Lower leg skin (tissue), 4 donors: Measurements from ENCODE around the gene CLEC7A. TPM values are rescaled to one million over a fixed set of nuclear protein-coding genes. Genes with fewer than 3 reads are reported as not detected.

Experiments
- DNase-seq, 2 donors: peaks; one replicate each; pipeline ENCODE4 v3.0.0-alpha.2; 2019; ENCODE audit warnings: low spot score in 2 of 2
- H3K4me3 ChIP-seq: fragments of 200-600 bp; sonication (generic); 2 replicates; pipeline ENCODE4 v1.5.1; 2017; ENCODE audit warnings: mild to moderate bottlenecking, low read depth; ENCODE audit not compliant: poor library complexity, severe bottlenecking
- POLR2A ChIP-seq, 2 donors: fragments of 450-650 bp; IDR thresholded peaks; one replicate each; pipeline ENCODE4 v1.6.1; 2016 to 2017; ENCODE audit warnings: antibody characterized with exemption in 2 of 2, mild to moderate bottlenecking in 1 of 2, moderate library complexity in 1 of 2
- WGBS, 2 donors: methylation state at CpG; one replicate each; pipeline ENCODE4 v1.1.5; 2018; 5-methylcytosine and 5-hydroxymethylcytosine counted together
- intact Hi-C: fragments of 100-400 bp; cut with DNase I; formaldehyde crosslinking; loops from one replicate; pipeline ENCODE4 v1.15.0; 2023; ENCODE audit warnings: low total_unique reads
- total RNA-seq, 4 donors: library from RNA; depleted of rRNA; stranded (reverse); fragments of >200 nt; gene quantifications; one replicate each; pipeline ENCODE4 v1.1.0, GENCODE V29; 2016
- TF ChIP-seq, protein P1 (sequence below), 3 donors: fragments of 450-650 bp; IDR thresholded peaks; one replicate each; pipeline ENCODE4 v1.5.1; 2016; ENCODE audit warnings: antibody characterized with exemption in 3 of 3, mild to moderate bottlenecking in 3 of 3, moderate library complexity in 2 of 3

CLEC7A gene
- total RNA-seq, 4 donors from 2014 or later = 4.8 to 14.1 (median 6.7) TPM

DNA sequence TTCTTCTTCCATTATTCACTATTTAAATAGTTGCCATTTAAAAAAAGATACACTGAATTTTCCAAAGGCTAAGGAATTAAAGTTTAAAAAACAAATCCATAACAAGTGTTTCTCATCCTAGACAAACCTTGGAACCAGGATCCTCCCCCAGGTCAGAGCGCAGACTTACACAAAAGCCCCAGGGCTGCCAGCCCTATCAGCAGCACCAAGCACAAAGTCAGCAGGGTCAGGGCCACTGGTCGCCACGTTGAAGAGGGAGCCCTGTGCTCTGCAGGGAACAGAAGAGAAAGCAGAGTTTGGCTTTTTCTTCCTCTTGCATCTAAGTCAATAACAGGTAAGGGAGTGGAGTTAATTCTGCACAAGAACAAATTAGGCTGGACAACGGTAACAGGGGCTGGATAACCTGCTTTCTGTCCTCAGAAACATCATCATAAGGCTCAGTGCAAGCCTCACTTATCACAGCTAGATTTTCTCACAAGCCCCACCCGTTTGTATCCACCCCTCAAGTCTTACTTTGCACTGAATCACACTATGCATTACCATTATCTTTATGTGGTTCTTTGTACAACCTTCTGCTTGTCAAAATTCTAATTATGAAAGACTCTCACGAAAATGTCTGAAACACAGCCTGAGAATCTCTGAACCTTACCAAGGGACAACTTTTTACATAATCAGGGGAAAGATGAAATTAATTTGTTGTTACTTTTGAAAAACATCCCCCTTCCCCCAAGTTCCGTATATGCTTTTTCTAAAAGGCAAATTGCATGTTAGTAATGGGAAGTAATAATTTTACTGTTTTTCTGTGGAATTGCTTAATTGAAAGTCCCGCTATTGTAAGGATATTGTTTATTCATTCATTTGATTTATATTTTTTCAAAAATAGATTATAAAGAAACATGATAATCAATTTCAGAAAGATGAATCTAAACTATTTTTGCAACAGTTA is 40.8 kb downstream of the CLEC7A start:
- no peak for TF ChIP-seq POLR2A (IDR thresholded peaks at IDR 0.05)
- TF ChIP-seq, protein P1, sequence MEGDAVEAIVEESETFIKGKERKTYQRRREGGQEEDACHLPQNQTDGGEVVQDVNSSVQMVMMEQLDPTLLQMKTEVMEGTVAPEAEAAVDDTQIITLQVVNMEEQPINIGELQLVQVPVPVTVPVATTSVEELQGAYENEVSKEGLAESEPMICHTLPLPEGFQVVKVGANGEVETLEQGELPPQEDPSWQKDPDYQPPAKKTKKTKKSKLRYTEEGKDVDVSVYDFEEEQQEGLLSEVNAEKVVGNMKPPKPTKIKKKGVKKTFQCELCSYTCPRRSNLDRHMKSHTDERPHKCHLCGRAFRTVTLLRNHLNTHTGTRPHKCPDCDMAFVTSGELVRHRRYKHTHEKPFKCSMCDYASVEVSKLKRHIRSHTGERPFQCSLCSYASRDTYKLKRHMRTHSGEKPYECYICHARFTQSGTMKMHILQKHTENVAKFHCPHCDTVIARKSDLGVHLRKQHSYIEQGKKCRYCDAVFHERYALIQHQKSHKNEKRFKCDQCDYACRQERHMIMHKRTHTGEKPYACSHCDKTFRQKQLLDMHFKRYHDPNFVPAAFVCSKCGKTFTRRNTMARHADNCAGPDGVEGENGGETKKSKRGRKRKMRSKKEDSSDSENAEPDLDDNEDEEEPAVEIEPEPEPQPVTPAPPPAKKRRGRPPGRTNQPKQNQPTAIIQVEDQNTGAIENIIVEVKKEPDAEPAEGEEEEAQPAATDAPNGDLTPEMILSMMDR (IDR thresholded peaks at IDR 0.05) = no peak
- H3K4me3 ChIP-seq = no peak overlapping the region
- intact Hi-C loops = no loop called here
- no peak for DNase-seq
- 67 to 73% methylated on average over 8 of the region's 8 CpGs for WGBS, 2 donors

DNA sequence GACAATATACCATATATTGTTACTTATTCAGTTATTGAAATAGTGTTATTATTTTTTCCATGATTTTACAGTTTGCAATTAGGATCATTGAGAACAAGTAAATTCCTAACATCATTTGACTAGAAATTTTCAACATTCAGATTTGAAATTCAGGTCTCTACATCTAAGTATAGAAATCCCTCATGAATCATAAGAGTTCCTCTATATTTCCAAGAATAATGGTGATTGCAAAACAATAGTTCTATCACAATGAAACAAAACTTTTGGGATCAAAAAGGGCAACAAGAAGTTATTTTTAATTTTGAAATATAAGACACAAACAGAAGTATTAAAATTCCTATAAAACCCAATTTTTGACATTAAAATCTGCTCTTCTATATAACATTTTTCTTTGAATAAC is 42.0 kb downstream of the CLEC7A start:
- TF ChIP-seq, protein P1 (IDR thresholded peaks at IDR 0.05) = no peak
- no peak for TF ChIP-seq POLR2A (IDR thresholded peaks at IDR 0.05)
- DNase-seq = no peak
- intact Hi-C loops = no loop called here
- no peak overlapping the region for H3K4me3 ChIP-seq

DNA sequence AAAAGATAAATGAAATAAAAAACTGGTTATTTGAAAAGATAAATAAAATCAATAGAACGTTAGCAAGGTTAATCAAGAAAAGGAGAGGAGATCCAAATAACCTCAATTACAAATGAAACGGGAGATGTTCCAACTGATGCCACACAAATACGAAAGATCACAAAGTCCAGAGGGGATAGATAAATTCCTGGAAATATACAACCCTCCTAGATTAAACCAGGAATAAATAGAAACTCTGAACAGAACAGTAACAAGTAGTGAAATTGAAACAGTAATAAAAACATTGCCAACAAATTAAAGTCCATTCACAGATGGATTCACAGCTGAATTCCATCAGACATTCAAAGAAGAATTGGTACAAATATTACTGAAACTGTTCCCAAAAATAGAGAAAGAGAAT is 43.6 kb downstream of the CLEC7A start:
- no peak for TF ChIP-seq POLR2A (IDR thresholded peaks at IDR 0.05)
- TF ChIP-seq, protein P1 (IDR thresholded peaks at IDR 0.05) = no peak
- intact Hi-C loops = no loop called here
- WGBS, 2 donors = 67 to 75% methylated on average over 3 of the region's 3 CpGs
- no peak overlapping the region for H3K4me3 ChIP-seq
- DNase-seq = no peak

DNA sequence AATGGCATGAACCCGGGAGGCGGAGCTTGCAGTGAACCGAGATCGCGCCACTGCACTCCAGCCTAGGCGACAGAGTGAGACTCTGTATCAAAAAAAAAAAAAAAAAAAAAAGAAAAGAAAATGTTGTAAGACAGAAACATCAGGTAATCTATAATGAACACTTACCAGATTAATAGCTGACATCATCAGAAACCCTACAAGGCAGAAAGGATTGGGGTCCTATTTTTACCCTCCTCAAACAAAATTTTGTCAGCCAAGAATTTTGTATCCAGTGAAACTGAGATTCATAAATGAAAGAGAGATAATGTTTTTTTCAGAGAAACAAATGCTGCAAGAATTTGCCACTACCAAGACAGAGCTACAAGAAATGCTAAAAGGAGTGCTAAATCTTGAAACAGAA is 45.3 kb downstream of the CLEC7A start:
- 82 to 97% methylated on average over 6 of the region's 6 CpGs for WGBS, 2 donors
- DNase-seq = no peak
- no peak for TF ChIP-seq POLR2A (IDR thresholded peaks at IDR 0.05)
- TF ChIP-seq, protein P1 (IDR thresholded peaks at IDR 0.05) = no peak
- no peak overlapping the region for H3K4me3 ChIP-seq
- intact Hi-C loops = no loop called here

DNA sequence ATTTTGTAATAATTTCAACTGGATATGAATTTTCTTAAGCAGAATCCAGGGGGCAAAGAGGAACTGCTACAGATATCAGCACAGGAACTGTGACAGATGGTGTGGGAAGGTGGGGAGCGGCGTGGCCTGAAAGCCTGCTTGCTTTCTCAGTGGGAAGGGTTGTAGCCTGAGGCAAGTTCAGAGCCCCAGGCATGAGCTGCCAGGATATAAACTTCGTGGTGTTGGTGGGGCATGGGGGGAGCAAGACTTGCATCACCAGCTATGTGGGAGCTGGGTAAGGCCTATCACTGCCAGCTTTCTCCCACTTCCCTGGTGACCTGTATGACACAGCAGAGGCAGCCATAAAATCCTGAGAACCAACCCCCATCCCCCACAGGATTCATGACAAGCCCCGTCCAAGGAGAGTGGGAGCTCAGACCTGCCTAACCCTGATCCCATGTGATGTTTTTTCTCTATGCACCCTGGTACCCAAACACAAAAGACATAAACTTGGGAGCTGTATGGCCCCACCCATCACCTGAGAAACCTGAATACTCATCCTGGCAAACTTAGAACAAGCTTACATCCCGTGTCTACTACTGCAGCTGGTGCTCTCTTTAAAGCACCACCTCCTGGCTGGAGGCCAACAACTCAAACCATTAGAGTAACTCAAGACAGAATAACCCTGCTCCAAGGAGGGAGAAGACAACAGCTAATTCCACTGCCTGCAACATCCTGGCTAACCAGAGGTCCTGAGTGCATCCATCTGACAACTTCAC is 47.7 kb downstream of the CLEC7A start:
- no peak for TF ChIP-seq POLR2A (IDR thresholded peaks at IDR 0.05)
- TF ChIP-seq, protein P1 (IDR thresholded peaks at IDR 0.05) = no peak
- intact Hi-C loops = no loop called here
- DNase-seq = peak in 1 of 2 donors; percentile 69
- WGBS, 2 donors = 49 to 50% methylated on average over 5 of the region's 5 CpGs
- no peak overlapping the region for H3K4me3 ChIP-seq
